Endothelial cell of umbilical vein (primary cell): ENCODE data around the gene GATAD1. TPM values are rescaled to one million over a fixed set of nuclear protein-coding genes. Genes with fewer than 3 reads are reported as not detected.

Experiments
- BruUV-seq: library from RNA; stranded (reverse); fragments of 400-500 nt; replicated peaks from 2 replicates; lab custom pipeline; 2021; lab: Mats Ljungman, UMichigan
- CTCF ChIA-PET: fragments of 300-600, 350-600 bp; sonication (Branson Sonifier 250); formaldehyde crosslinking; loops from one replicate; lab custom pipeline; 2021; ENCODE audit warnings: antibody characterized with exemption, inconsistent platforms; lab: Charles Lee
- POLR2A ChIA-PET: fragments of 300-600, 350-600 bp; sonication (Branson Sonifier 250); formaldehyde crosslinking; loops from one replicate; lab custom pipeline; 2021; ENCODE audit warnings: antibody characterized with exemption, inconsistent platforms; lab: Charles Lee
- DNase-seq: peaks from one replicate; pipeline ENCODE4 v3.0.0-alpha.2; 2011; ENCODE audit warnings: low read depth, low spot score
- FAIRE-seq: peaks from 2 replicates; lab custom pipeline; 2011; peaks lifted over from hg19 to GRCh38; lab: Jason Lieb, UNC
- H2AFZ ChIP-seq: 2 replicates; pipeline ENCODE4 v1.6.0; 2012; ENCODE audit warnings: low read depth, low read length, control low read depth, inconsistent platforms
- H3K27ac ChIP-seq: 2 replicates; pipeline ENCODE4 v1.5.1; 2011; ENCODE audit warnings: low read depth, mild to moderate bottlenecking, control low read depth, low read length, moderate library complexity; ENCODE audit not compliant: insufficient read depth
- H3K27me3 ChIP-seq, 2 experiments: 2 replicates each; pipeline versions ENCODE4 v1.6.0 to v1.6.1; 2011; ENCODE audit warnings: low read length in 2 of 2, mixed read lengths in 1 of 2; ENCODE audit not compliant: control insufficient read depth in 2 of 2, insufficient read depth in 2 of 2
- H3K36me3 ChIP-seq, 2 experiments: 2 replicates in 1 of 2; 3 replicates in 1 of 2; pipeline ENCODE4 v1.5.1; 2011; ENCODE audit warnings: low read length in 2 of 2, mild to moderate bottlenecking in 1 of 2, moderate library complexity in 1 of 2; ENCODE audit not compliant: control insufficient read depth in 2 of 2, insufficient read depth in 2 of 2; ENCODE audit errors: extremely low read depth in 1 of 2
- H3K4me1 ChIP-seq: 3 replicates; pipeline ENCODE4 v1.5.1; 2011; ENCODE audit warnings: mild to moderate bottlenecking, low read length; ENCODE audit not compliant: control insufficient read depth, insufficient read depth; ENCODE audit errors: extremely low read depth
- H3K4me2 ChIP-seq: 2 replicates; pipeline ENCODE4 v1.6.1; 2011; ENCODE audit warnings: low read length, control low read depth, mixed read lengths; ENCODE audit not compliant: insufficient read depth
- H3K4me3 ChIP-seq, 3 experiments: fragments of 200-600 bp in 1 of 3; sonication (generic), shearing (Covaris generic) in 1 of 3; replicated peaks in 1 of 3; 2 replicates each; pipeline ENCODE4 v1.5.1; 2011 to 2016; ENCODE audit warnings: control low read depth in 3 of 3, low read length in 3 of 3, mild to moderate bottlenecking in 2 of 3, inconsistent platforms in 1 of 3, low read depth in 1 of 3, moderate library complexity in 1 of 3; ENCODE audit not compliant: insufficient read depth in 1 of 3
- H3K79me2 ChIP-seq: 2 replicates; pipeline ENCODE4 v1.6.0; 2012; ENCODE audit warnings: low read length, inconsistent platforms; ENCODE audit not compliant: control insufficient read depth, insufficient read depth
- H3K9ac ChIP-seq: replicated peaks from 2 replicates; pipeline ENCODE3; 2011; ENCODE audit warnings: low read length, control low read depth; ENCODE audit not compliant: insufficient read depth; ENCODE audit errors: extremely low read depth
- H3K9me1 ChIP-seq: replicated peaks from 3 replicates; pipeline ENCODE4 v1.6.0; 2011; ENCODE audit warnings: mild to moderate bottlenecking, low read length; ENCODE audit not compliant: control insufficient read depth, insufficient read depth; ENCODE audit errors: extremely low read depth
- H3K9me3 ChIP-seq: replicated peaks from 2 replicates; pipeline ENCODE4 v1.5.1; 2012; ENCODE audit warnings: low read length, inconsistent platforms; ENCODE audit not compliant: control insufficient read depth, insufficient read depth
- H4K20me1 ChIP-seq: replicated peaks from 2 replicates; pipeline ENCODE3; 2011; ENCODE audit warnings: mild to moderate bottlenecking, low read length; ENCODE audit not compliant: control insufficient read depth, insufficient read depth; ENCODE audit errors: extremely low read depth
- EZH2 ChIP-seq: IDR thresholded peaks from 2 replicates; pipeline ENCODE4 v1.6.1; 2012; ENCODE audit warnings: borderline replicate concordance, low read depth, mild to moderate bottlenecking, moderate library complexity, low read length, inconsistent platforms; ENCODE audit not compliant: severe bottlenecking
- FOS ChIP-seq: IDR thresholded peaks from 2 replicates; pipeline ENCODE4 v1.6.1; 2011; ENCODE audit warnings: mild to moderate bottlenecking, low read length, moderate library complexity, borderline replicate concordance; ENCODE audit not compliant: insufficient read depth
- JUN ChIP-seq: IDR thresholded peaks from 2 replicates; pipeline ENCODE4 v1.6.1; 2011; ENCODE audit warnings: borderline replicate concordance, low read depth; ENCODE audit not compliant: insufficient read length, insufficient read depth
- MYC ChIP-seq: IDR thresholded peaks from one replicate; pipeline ENCODE4 v1.6.1; 2011; ENCODE audit warnings: mild to moderate bottlenecking, low read depth, low read length
- POLR2A ChIP-seq: IDR thresholded peaks from 2 replicates; pipeline ENCODE4 v1.6.1; 2012; ENCODE audit warnings: low read depth, mild to moderate bottlenecking, control low read depth, low read length
- POLR2AphosphoS5 ChIP-seq: IDR thresholded peaks from 2 replicates; pipeline ENCODE4 v1.6.1; 2012; ENCODE audit warnings: low read depth, mild to moderate bottlenecking, control low read depth, low read length, moderate library complexity; ENCODE audit not compliant: insufficient read depth
- dilution Hi-C: fragments of 300-500 bp; cut with MboI; formaldehyde crosslinking; loops from one replicate; pipeline ENCODE4 v1.15.0; 2019; ENCODE audit warnings: low sequenced_read_pairs; ENCODE audit not compliant: extremely low pct_ligation_motif_present
- intact Hi-C: fragments of 100-400 bp; cut with micrococcal nuclease; formaldehyde crosslinking; loops from one replicate; pipeline ENCODE4 v1.10.0; 2022
- polyA plus RNA-seq, 4 experiments: library from polyadenylated mRNA; depleted of rRNA in 3 of 4; stranded (reverse) in 3 of 4; unstranded in 1 of 4; fragments of >200 nt; gene quantifications; 2 replicates each; pipeline versions ENCODE4 v1.2.1 to v1.2.3, GENCODE V29; 2011 to 2012; ENCODE audit warnings: missing spikeins in 1 of 4
- total RNA-seq: library from RNA; stranded (reverse); gene quantifications from 2 replicates; pipeline ENCODE4 v1.2.3, GENCODE V29; 2021
- TF ChIP-seq, protein P1 (sequence below): IDR thresholded peaks from 2 replicates; pipeline ENCODE4 v1.6.1; 2011; ENCODE audit not compliant: insufficient read depth, insufficient read length
- TF ChIP-seq, protein P2 (sequence below), 2 donors: IDR thresholded peaks; 1 replicate in 1 of 2; 2 replicates in 1 of 2; pipeline ENCODE4 v1.5.1; 2011; ENCODE audit warnings: low read length in 2 of 2, mild to moderate bottlenecking in 2 of 2, moderate library complexity in 2 of 2, control low read depth in 1 of 2, inconsistent platforms in 1 of 2, low read depth in 1 of 2; ENCODE audit not compliant: insufficient read depth in 1 of 2; ENCODE audit errors: extremely low read depth in 1 of 2

GATAD1 gene
- total and polyA plus RNA-seq, 2 donors (not counting 3 experiments of a cell fraction or from before 2014, with no cell fraction given) = 13.7 to 28.9 TPM

DNA sequence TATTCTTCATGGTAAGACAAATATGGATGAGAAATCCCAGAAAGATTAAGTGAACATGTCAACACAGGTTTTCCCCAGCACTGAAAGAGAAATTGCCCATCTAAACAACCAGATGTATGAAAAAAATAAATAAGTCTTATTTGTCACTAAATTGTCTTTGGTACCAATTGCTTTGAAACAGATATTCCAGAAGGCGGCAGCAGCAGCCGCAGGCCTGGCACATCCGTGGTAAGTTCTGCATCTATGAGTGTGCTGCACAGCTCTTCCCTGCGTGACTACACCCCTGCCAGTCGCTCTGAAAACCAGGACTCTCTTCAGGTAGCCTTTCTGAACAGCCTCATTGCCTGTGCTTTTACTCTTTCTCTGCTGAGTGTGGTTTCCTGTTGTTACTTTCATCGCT is 49.7 kb upstream of the GATAD1 start:
- no peaks in the 10 kb centered on the region for H3K79me2 ChIP-seq
- H2AFZ ChIP-seq = no peak overlapping the region
- FAIRE-seq = no peak
- dilution Hi-C loops (no loop called here), intact Hi-C loops (no loop called here)
- no peak overlapping the region for H3K4me2 ChIP-seq
- no peaks in the 10 kb centered on the region for H4K20me1 ChIP-seq
- no peak for TF ChIP-seq POLR2AphosphoS5
- TF ChIP-seq MYC = no peak
- TF ChIP-seq, protein P1, sequence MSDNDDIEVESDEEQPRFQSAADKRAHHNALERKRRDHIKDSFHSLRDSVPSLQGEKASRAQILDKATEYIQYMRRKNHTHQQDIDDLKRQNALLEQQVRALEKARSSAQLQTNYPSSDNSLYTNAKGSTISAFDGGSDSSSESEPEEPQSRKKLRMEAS = no peak
- TF ChIP-seq JUN = no peak
- TF ChIP-seq EZH2 = no peak
- no peak for TF ChIP-seq POLR2A
- TF ChIP-seq, protein P2, sequence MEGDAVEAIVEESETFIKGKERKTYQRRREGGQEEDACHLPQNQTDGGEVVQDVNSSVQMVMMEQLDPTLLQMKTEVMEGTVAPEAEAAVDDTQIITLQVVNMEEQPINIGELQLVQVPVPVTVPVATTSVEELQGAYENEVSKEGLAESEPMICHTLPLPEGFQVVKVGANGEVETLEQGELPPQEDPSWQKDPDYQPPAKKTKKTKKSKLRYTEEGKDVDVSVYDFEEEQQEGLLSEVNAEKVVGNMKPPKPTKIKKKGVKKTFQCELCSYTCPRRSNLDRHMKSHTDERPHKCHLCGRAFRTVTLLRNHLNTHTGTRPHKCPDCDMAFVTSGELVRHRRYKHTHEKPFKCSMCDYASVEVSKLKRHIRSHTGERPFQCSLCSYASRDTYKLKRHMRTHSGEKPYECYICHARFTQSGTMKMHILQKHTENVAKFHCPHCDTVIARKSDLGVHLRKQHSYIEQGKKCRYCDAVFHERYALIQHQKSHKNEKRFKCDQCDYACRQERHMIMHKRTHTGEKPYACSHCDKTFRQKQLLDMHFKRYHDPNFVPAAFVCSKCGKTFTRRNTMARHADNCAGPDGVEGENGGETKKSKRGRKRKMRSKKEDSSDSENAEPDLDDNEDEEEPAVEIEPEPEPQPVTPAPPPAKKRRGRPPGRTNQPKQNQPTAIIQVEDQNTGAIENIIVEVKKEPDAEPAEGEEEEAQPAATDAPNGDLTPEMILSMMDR (IDR thresholded peaks at IDR 0.05; ENCODE audit: extremely low read depth in 1 of 2, insufficient read depth in 1 of 2, low read depth in 1 of 2, low read length in 2 of 2) = no peak
- TF ChIP-seq FOS = no peak
- no peak for DNase-seq
- H3K9ac ChIP-seq = no peak overlapping the region
- BruUV-seq = no TSS peak
- ChIA-PET CTCF (no interaction called here), POLR2A (no interaction called here)
- H3K36me3 ChIP-seq = peaks cover 6 to 7% of the 10 kb centered on the region in 2 experiments
- no peaks in the 10 kb centered on the region for H3K4me1 ChIP-seq
- H3K9me3 ChIP-seq = no peaks in the 10 kb centered on the region
- H3K27ac ChIP-seq = no peak overlapping the region
- no peaks in the 10 kb centered on the region for H3K27me3 ChIP-seq
- H3K4me3 ChIP-seq = no peak overlapping the region
- no peaks in the 10 kb centered on the region for H3K9me1 ChIP-seq
